NCI-H524 treated with DMSO at 0.1 percent for 48 hours (cell line): ENCODE measurements around the gene UBE2E2.
"Not testable (repeated sequence)": the region's sequence is repeated elsewhere in the genome, so short reads cannot be mapped to it uniquely, and the experiment has no call there.

ENCODE experiments used
- DNase-seq: peaks from one replicate; lab custom pipeline; 2025; lab: John Stamatoyannopoulos, UW

The UBE2E2 gene

DNA sequence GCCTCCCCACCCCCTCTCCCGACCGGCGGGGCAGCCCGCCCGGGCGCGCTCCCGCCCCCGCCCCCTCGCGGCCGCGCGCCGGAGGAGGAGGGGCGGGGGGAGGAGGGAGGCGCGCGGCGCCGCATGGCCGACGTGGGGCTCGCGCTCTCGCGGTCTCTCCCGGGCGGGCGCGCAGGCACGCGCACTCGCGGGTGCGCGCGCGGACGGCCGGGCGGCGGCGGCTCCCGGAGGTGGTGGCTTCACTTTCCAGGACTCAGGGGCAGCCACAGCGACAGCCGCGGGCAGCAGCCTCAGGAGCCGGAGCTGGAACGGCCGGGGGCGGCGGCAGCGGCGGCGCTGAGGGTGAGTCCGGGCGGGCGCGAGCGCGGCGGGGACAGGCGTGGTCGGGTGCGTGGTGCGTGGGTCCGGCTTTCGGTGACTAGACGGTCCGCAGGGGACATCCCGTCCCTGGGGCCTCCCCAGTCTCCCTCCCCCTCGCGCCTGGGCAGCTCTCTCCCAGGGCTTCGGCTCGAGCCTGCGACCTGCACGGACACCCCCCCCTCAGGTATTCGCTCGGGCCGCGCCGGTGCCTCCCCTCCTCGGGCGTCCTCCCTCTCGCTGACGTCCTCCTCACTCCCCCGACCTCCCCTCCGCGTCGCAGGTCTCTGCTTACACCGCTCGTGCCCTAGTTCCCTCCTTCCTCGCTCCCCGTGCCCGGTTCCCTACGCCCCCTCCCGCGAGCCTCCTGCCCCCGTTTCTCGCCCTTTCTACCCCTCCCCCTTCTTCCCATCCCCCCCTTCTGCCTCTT, at the start of gene UBE2E2:
Gene UBE2E2, plus strand, starts transcription at position 407 of the 787 bp plus-strand sequence.
- DNase-seq: no peak

DNA sequence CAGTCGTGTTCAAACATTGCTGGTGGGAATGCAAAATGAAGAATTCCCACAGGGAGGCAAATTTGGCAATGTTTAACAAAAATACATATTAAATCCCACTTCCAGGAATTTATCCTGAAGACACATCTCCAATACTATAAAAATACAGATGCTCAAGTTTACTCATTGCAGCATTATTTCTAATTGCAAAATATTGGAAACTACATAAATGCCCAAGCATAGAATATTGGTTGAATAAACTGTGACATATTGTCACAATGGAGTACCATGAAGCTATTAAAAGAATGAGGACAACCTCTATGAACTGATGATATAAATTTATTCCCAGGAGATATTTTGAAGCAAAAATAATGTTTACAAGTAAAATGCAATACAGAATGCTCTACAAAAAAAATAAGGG, 49.7 kb upstream of the UBE2E2 start:
- no peak for DNase-seq

DNA sequence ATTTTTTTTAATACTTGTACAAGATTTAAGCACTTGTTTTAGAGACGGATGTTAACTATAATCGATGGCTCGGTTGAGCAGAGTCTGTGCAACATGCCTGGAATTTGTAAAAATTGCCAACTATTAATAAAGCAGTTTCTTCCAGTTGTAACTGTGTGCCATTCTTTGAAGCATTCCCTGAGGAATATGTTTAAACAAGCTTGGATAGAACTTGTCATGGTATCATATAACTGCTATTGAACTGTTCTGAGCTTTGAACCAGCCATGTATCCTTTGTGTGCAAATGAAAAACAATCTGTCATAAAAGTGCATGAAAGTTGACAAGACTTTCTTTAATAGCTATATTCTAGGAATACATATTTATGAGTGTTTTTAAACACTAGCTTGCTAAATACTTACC, 45.8 kb upstream of the UBE2E2 start:
- no peak for DNase-seq

DNA sequence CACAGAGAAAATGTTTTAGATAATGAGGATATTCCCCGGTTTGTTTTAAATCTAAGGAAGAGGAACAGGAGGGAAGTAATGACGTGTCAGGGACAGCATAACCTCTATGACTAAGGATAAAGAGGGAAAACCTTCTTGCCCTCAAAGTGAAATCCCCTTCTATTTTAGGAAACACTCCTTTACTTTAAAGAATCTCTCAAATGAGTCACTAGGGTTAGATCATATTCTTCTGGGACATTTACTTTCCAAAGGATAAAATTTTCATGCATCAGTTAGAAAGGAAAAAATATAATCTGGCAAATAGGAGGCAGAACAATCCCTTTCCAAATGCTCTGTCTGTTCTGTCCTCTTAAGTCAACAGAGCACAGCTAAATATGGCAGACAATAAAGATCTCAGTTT, 43.2 kb upstream of the UBE2E2 start:
- no peak for DNase-seq

DNA sequence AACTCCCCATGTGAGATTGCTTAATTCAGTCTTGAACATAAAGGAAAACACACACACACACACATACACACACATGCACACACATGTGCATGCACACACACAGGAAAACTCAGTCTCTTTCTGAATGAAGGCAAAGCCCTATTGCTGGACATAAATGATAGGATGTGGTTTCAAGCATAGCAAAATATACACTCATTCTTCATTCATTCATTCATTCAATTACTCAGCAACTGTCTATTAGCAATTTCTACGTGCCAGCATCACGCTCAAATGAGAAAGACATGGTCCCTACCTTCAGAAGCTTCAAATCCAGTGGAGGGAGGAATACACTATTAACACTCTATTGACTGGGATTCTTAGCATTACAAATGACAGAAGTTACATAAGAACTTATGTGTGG, 41.8 kb upstream of the UBE2E2 start:
- DNase-seq: no peak

DNA sequence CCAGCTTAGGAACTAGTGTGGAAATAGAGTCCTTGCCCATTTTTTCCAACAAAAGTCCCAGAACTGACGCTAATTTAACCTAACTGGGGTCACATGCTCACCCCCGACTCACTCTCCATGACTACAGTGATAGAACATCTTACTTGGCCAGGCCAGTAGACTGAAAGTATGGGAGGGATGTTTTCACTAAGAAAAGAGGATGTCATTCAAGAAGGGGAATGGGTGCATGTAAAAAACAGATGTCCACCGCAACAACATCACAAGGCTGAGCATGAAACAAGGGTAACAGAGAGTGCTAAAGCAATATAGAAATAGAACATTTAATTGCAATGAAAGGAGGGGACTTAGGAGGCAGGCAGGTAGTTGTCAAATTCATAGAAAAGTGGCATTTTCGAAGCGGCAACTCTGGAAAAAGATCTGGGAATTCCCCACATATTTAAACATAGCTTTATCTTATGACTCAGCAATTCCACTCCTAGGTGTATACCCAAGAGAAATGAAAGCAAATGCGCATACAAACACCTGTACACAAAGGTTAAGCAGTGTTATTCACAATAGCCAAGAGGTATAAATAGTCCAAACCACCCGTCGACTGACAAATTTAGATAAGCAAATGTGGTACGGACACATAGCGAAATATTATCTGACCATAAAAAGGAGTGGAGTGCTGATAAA, 41.1 kb upstream of the UBE2E2 start:
- DNase-seq: no peak

DNA sequence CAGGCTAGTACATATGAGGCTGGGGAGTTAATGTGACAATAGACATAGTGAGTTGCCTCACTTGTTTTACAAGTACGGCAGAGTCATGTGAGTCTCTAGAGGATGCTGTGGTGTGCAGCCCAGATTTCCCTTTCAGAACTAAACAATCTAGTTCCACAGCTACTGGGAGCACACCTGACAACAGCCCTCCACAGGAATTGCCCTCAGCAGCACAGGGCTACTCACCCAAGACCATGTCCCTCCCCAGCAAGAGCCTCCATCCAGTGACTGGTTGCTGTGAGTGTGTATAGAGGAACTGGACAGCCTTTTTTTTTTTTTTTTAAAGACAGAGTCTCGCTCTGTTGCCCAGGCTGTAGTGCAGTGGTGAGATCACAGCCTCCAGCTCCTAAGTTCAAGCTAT, 40.2 kb upstream of the UBE2E2 start:
- no peak for DNase-seq

DNA sequence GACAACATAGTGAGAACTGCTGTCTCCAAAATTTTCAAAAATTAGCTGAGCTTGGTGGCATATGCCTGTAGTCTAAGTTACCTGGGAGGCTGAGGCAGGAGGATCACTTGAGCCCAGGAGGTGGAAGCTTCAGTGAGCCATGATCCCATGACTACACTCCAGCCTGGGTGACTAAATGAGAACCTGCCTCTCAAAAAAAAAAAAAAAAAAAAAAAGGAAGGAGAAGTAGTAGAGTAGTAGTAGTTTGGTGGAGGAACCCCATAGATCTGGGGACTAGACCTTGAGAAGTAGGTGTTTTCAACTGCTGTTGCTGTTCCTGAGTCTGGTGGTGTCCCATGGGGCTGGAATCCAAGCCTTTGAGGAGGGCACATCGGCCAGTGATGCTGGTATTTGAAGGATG, 38.4 kb upstream of the UBE2E2 start:
- no peak for DNase-seq

DNA sequence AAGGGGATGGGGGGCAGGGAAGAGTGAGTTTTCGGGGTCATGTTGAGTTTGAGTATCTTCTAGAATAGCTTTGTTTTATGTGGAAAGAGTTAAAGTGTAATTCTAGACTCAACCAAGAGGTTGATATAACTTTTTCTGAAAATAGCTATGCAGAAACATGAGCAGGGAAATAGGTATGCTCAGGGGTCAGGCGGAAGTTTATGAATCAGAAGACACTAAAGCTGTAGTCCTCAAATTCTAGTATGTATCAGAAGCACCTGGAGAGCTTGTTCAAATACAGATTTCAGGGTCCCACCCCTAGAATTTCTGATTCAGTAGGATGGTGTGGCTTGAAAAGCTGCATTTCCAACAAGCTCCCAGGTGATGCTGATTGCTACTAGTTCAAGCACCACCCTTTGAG, 37.6 kb upstream of the UBE2E2 start:
- no peak for DNase-seq

DNA sequence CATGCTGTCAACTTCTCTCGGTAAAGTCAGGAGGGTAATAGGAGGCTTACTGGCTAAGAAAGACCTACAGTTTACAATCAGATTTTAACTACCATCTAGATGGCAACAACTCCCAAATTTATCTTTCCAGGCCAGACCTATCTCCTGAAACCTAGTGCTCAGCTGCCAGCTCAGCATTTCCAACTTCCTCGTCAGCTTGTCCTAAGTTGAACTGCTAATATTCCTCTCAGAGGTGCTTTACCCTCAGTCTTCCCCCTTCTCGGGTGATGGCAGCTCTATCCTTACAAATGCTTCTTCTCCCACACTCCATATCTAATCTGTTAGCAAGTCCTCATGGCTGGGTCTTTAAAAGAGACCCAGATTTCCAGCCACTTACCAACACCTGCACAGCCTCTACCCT, 36.9 kb upstream of the UBE2E2 start:
- DNase-seq: no peak

DNA sequence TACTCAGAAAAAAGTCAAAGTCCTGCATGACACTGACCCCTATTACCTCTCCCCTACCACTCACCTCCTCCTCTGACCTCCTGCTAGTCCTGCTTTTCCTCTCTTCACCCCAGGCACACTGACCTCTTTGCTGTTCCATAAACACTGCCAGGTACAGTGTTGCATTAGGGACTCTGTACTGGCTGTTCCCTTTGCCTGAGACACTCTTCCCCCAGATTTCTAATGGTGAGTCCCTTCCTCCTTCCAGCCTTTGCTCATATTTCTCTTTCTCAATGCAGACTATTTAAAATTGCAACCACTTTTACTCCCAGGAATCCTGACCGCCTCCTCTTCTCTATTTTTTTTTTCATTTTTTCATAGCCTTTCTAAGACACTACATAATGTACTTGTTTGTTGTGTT, 36.3 kb upstream of the UBE2E2 start:
- no peak for DNase-seq

DNA sequence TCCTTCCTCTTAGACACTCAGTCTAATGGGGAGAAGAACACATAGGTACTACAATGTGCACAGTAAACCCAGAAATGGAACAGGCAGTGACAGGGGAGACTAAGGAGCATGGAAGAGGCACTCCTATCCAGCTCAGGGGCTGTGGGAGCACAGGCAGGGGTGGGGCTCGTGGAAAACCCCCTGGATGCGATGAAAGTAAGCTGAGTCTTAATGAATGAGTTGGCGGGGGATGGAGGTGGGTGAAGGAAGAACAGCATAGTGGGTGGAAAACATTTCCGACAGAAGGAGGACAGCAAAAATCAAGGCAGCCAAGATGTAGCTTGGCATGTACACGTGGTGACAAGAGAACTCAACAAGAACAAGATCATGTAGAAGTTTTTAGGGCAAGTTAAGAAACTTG, 33.6 kb upstream of the UBE2E2 start:
- DNase-seq: no peak

DNA sequence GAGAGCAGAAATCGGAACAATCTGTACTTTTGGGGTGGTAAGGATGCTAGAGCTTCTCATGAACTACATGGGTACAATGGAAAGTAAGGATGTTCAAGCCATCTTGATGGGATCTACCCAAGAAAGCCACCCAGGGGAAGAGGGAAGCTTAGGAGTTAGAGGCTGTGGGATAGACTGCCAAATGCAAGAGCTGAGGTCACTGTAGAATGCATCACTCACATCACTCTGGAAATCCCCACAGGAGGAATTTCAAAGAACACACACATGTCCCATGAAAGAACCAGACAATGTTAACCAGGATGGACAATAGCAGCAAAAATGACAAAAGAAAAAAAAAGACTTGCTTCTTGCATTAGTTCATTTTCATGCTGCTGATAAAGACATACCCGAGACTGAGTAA, 32.8 kb upstream of the UBE2E2 start:
- DNase-seq: no peak

DNA sequence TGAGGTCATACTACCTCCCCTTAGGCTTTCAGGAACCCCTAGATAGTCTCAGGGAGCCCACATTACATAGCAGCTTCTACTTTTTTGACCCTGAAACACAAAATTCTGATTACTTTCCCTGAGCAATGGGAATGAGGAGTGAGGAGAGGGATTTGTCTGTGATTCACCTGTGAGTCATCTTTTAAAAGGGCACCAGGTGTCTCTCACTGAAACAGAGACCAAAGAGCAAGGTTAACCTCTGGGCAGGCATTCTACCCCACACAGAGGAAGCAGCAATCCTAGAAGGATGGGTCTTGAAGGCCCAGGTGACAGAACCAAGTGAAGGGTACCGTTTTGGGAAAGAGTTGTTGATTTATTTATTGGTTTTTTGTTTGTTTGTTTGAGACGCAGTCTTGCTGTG, 31.1 kb upstream of the UBE2E2 start:
- no peak for DNase-seq

DNA sequence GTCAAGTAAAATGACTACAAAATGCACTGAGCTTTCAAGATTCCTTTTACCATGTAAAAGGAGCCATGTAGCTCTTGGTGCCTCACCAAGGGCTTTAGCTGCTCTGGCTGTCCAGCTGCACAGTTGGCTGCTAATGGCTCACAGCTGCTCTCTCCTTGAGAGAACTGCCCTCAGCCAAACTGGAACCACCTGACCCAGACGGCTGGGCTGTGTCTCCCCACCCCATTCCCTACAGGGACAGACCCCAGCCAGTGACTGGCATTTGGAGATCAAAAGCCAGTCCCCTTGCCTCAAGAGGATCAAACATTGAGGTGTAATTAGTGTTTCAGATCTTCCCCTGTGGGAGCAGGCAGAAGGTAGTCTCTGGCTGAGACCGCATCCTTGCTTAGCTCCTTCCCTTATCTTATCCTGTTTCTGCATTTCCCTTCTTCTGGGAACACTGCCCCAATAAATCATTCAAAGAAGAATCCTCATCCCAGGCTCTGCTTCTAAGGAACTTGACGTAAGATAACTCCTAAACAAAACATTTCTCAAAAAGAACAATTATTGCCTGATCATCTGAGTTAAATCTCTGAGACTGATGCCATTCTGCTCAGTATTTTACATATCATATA, 28.6 kb upstream of the UBE2E2 start:
- no peak for DNase-seq

DNA sequence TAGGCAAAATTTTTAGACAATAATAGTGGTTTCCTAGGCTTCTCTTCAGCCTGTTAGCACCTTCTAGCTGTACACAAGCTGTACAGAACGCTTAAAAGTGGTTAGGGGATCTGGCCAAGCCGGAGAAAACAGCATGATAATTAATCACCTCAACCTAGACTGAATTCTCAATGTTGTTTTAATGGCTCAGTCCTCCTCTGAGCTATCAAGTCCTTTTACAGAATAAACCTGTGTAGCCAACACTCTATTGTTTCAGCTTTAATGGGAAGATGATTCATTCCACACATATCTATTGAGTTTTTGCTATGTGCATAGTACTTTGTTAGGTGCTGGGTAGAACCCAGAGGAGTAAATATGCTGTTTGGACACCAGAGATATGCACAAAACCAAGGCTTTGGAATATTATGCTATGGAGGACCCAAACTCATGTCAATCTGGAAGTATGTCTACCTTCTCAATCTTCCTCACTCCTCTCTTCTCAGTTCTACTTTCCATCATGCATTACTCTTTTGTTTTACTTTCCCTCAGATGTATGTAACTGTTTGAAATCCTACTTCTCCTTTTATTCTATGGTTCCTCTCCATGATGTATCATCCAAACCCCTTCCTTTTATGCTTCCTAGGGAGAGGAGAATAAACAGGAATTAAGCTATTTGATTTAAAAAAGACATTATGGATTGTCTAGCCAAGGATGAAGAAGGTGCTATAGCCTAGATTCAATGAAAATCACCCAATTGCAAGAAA, 27.6 kb upstream of the UBE2E2 start:
- DNase-seq: no peak

DNA sequence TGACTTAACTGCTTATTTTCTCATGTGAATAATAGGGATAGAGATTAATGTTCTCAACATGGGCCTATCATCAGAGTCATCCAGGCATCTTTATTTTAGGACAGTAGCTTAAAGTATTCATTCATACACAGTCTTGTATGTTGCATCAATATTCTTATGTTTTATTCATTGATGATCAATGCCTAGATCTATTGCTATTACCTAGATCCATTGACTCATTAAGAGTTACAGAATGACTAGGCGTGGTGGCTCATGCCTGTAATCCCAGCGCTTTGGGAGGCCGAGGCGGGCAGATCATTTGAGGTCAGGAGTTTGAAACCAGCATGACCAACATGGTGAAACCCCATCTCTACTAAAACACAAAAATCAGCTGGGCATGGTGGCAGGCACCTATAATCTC, 26.3 kb upstream of the UBE2E2 start:
- not testable (repeated sequence) for DNase-seq

DNA sequence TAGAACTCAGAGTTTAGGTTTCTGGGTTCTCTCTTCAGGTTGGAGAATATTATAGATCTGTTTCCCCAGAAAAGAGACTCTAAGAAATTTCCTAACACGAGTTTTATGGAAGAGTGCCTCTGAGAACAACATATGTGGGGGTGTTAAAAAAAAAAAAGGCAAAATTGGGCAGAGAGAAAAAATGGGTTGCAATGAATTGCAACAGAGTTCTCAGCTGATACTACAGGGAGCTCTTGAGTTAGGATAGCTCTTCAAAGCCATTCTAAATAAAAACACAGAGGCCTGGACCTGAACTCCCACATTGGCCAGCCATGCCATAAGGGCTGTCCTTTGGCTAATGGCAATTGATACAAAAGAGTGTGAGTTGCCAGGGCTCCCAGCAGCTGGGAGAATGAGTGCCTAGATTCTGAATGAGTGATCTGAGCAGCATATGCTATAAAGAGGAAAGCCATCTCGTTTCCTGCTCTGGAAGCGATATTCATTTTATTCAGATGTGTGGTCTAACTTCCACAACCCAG, 20.1 kb upstream of the UBE2E2 start:
- DNase-seq: no peak

DNA sequence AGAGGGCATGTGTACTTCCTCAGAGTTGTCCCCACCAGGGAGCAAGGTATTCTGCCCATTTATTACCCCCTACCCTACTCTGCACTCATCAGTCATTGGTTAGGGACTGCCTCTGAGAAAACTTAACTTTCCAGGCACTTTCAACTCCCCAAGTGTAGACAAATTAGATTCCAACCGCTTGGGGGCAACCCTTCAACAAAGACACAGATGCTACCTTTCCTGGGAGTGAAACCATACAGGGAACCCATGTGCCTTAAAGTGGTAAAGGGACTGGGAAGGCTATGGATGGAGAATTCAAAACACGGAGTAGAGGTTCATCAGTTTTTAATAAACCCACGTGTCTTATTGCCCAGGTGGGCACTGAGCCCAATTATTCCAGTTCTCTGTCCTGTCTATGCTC, 19.4 kb upstream of the UBE2E2 start:
- DNase-seq: no peak

DNA sequence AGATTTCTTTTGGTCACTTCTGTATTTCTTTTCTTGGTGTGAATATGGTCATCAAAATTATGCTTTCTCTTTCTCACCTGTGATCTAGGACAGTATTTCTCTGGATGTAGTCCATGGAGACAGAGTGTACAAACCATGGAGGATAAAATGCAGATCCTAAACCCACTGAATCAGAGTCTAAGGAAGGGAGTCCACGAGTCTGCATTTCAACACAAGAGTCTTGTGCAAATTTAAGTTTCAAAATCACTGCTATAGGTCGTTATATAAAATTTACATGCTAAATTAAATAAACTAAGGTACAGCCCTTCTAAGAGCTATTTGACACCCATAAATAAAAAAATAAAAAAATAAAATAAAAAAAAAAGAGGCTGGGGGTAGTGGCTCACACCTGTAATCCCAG, 17.3 kb upstream of the UBE2E2 start:
- DNase-seq: no peak

DNA sequence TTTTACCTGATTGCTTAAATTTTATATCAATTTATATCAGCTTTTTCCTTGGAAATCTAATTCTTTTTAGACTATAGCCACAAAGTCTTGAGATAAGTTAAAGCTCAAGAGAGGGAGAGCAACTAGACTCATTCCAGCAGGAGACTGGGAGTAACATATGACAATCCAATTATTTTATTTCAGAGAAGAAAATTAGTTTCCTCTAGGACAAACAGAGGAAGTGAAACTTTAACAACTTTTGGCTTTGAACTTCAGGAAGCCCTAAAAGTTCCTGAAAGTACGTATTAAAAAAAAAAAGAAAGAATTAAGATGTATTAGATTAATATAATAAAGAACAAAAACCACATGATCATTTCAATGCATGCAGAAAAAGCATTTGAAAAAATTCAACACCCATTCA, 13.9 kb upstream of the UBE2E2 start:
- no peak for DNase-seq

DNA sequence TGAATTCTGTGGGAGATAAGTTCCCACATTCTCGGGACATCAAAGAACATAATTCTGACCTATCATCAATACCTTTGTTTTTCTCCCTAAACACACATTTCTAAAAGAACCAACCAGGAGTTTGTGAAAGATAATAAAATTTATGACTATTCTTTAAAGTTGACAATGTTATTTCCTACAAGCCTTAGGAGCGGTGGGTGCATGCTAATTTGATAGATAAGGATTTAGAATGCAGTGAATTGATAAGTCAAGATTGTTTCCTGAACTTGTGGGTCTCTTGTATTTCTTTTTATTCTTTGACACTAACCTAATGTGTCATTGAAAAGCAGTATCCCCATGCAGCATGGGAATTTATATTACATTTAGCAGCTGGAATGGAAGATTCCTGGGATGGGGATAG, 10.3 kb upstream of the UBE2E2 start:
- no peak for DNase-seq

DNA sequence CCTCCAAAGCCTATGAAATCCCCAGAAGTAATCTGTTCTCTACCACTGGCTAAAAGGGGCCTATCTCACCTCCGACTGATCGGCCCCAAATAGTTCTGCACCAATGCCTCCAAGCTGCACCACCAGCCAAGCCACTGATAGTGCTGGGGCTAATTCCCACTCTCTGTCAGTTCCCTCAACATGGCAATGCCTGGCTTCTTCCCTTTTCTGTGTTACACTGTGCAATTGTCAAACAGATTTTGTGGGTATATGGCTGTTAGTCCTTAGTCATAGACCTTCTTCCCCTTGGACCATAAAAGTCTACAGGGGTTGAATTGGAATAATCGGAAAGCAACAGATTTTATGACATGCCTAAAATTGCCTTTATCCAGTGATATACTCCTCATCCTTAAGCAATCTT, 9.3 kb upstream of the UBE2E2 start:
- DNase-seq: no peak
